ENCODE measurements around the gene B3GAT1. TPM values are rescaled to one million over a fixed set of nuclear protein-coding genes. Genes with fewer than 3 reads are reported as not detected.

B3GAT1 gene
- total RNA-seq, 4 donors from 2014 or later, result 0.40 to 0.76 TPM; not detected in 2

DNA sequence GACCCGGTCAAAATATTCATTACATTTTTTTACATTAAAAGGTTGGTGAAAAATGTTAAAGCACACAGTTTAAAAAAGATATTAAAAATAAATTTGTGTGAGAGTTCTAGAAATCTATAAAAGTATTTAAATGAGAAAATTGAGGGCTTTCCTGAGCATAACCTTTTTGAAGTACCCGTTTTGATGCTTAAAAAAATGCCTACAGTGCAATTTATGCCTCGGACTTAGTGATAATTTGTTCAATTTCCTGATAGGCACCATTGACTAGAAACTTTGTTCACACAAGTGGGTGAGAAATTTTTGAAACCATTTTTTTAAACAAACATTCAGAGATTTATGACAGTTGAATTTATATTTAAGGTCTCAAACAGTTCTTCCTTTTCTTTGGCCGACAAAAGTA is 29.7 kb upstream of the B3GAT1 start:
- H3K36me3 ChIP-seq, result no peaks in the 10 kb centered on the region
- no peaks in the 10 kb centered on the region for H3K27me3 ChIP-seq
- intact Hi-C loops (cut with DNase I; ENCODE audit: low total_unique reads), result no loop called here
- TF ChIP-seq, protein P1, sequence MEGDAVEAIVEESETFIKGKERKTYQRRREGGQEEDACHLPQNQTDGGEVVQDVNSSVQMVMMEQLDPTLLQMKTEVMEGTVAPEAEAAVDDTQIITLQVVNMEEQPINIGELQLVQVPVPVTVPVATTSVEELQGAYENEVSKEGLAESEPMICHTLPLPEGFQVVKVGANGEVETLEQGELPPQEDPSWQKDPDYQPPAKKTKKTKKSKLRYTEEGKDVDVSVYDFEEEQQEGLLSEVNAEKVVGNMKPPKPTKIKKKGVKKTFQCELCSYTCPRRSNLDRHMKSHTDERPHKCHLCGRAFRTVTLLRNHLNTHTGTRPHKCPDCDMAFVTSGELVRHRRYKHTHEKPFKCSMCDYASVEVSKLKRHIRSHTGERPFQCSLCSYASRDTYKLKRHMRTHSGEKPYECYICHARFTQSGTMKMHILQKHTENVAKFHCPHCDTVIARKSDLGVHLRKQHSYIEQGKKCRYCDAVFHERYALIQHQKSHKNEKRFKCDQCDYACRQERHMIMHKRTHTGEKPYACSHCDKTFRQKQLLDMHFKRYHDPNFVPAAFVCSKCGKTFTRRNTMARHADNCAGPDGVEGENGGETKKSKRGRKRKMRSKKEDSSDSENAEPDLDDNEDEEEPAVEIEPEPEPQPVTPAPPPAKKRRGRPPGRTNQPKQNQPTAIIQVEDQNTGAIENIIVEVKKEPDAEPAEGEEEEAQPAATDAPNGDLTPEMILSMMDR (IDR thresholded peaks at IDR 0.05), result no peak
- no peak for TF ChIP-seq POLR2A (IDR thresholded peaks at IDR 0.05)
- H3K9me3 ChIP-seq, result no peaks in the 10 kb centered on the region
- no peak overlapping the region for H3K4me3 ChIP-seq
- no peak overlapping the region for H3K27ac ChIP-seq
- no peak for DNase-seq
- H3K4me1 ChIP-seq, result no peaks in the 10 kb centered on the region

DNA sequence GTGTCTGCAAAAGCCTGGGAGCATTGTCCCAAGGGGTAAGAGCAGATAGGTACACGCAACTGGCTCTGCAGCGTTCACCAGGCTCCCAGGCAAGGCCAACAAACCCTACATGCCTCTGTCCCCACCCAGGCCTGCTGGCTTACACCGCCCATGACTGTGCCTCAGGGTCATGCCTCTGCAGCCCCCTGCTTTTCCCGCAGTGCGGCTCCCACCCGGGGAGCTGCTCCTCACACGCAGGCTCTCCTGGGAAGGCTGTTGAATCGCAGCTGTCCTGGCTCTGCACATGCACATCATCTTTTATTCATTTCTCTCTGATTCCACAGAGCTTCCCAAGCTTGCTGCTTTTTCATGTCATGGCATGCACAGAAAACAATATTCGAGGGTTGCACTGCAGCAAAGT is 29.2 kb upstream of the B3GAT1 start:
- intact Hi-C loops (cut with DNase I; ENCODE audit: low total_unique reads), result no loop called here
- no peak overlapping the region for H3K4me3 ChIP-seq
- H3K9me3 ChIP-seq, result no peaks in the 10 kb centered on the region
- no peaks in the 10 kb centered on the region for H3K4me1 ChIP-seq
- DNase-seq, result no peak
- H3K27me3 ChIP-seq, result no peaks in the 10 kb centered on the region
- H3K27ac ChIP-seq, result no peak overlapping the region
- no peak for TF ChIP-seq POLR2A (IDR thresholded peaks at IDR 0.05)
- TF ChIP-seq, protein P1 (IDR thresholded peaks at IDR 0.05), result no peak
- no peaks in the 10 kb centered on the region for H3K36me3 ChIP-seq

DNA sequence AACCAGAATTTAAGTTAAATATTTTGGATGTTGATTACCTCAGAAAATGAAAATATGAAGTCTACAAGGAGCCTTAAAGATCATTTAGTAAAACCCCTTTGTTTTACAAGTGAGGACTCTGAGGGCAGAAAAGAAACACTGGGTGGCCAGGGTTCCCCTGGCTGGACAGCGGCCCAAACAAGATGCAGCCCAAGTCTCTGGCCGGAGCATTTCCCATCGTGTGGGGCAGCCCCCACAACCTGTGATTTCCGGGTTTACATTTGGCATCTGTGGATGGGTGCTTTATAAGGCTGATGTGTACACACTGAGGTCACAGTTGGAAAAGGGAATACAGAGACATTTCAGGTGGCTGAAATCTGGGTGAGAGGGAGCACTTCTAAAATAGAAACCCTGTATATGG is 28.8 kb upstream of the B3GAT1 start:
- Histone ChIP-seq H3K9me3 (no peaks in the 10 kb centered on the region), H3K4me1 (no peaks in the 10 kb centered on the region), H3K27ac (no peak overlapping the region), H3K4me3 (no peak overlapping the region), H3K36me3 (no peaks in the 10 kb centered on the region), H3K27me3 (no peaks in the 10 kb centered on the region)
- DNase-seq, result no peak
- no peak for TF ChIP-seq POLR2A (IDR thresholded peaks at IDR 0.05)
- TF ChIP-seq, protein P1 (IDR thresholded peaks at IDR 0.05), result no peak
- intact Hi-C loops (cut with DNase I; ENCODE audit: low total_unique reads), result no loop called here

DNA sequence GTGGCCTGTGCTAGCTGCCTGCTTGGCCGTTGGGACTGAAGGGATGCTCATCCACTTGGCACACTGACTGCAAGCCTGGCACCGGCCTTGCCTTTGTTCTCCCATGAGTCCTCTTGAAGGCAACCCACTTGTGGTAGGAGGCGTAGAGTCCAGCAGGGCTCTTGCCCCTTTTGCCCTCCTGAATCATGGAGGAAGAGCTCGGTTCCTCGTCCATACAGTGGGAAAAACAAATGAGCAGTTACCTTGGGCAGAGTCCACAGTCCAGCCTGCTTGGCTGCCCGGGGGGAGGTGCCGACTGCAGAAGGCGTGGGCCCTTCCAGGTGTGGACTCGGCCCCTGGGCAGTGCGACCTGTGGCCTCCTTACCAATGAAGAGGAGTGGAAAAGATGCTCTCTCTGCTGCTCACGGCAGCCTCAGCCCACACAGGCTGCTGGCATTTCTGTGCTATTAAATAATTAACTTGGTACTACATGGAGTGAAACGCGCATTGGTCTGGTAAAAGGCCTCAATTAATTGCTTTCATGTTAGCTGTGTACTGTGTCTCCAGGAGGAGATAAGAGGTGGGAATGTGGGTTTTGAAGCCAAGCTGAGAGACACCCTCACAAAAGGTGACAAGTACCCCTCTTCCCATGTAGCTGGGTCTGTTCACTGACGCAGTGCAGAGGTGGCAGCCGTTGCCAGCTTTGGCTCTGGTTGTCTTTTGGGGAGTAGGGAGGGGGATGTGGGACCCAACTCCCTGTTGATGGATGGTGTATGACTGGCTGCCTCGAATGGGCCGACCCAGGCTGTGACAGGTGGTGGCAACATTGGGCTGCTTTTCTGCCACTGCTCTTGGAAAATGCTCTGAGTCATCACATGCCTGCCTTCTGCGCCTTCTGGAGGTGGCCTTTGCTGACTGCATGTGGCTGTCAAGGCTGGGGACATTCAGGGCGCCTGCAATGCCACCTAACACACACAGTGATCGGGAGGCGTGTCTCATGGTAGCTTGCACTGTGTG is 26.8 kb upstream of the B3GAT1 start:
- no peak overlapping the region for H3K4me3 ChIP-seq
- DNase-seq, result no peak
- H3K27me3 ChIP-seq, result no peaks in the 10 kb centered on the region
- no peaks in the 10 kb centered on the region for H3K9me3 ChIP-seq
- intact Hi-C loops (cut with DNase I; ENCODE audit: low total_unique reads), result no loop called here
- no peak overlapping the region for H3K27ac ChIP-seq
- H3K4me1 ChIP-seq, result no peaks in the 10 kb centered on the region
- no peaks in the 10 kb centered on the region for H3K36me3 ChIP-seq
- TF ChIP-seq POLR2A (IDR thresholded peaks at IDR 0.05), result no peak
- TF ChIP-seq, protein P1 (IDR thresholded peaks at IDR 0.05), result no peak

DNA sequence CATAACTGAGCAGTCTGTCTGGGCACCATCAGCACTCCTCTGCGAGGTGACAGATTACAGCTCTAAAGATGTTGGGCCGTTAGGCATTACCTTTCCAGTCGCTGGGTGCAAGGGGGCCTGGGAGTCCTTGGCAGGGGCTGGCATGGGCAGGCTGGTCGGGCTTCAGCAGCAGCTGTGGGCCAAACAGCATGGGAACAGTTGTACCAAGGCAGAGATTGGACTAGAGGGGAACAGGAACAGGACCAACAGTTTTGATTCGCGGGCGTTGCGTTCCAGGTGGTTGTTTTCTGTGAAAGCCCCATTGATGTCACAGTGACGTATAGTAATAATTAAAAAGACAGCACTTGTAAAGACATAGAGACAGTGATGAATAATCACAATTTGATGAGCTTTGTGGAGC is 25.8 kb upstream of the B3GAT1 start:
- no peak for DNase-seq
- TF ChIP-seq, protein P1 (IDR thresholded peaks at IDR 0.05), result no peak
- no peak for TF ChIP-seq POLR2A (IDR thresholded peaks at IDR 0.05)
- Histone ChIP-seq H3K27me3 (no peaks in the 10 kb centered on the region), H3K4me3 (no peak overlapping the region), H3K36me3 (no peaks in the 10 kb centered on the region), H3K9me3 (no peaks in the 10 kb centered on the region), H3K4me1 (no peaks in the 10 kb centered on the region), H3K27ac (no peak overlapping the region)
- intact Hi-C loops (cut with DNase I; ENCODE audit: low total_unique reads), result no loop called here
